Measurements from ENCODE around the gene MED27.

DNA sequence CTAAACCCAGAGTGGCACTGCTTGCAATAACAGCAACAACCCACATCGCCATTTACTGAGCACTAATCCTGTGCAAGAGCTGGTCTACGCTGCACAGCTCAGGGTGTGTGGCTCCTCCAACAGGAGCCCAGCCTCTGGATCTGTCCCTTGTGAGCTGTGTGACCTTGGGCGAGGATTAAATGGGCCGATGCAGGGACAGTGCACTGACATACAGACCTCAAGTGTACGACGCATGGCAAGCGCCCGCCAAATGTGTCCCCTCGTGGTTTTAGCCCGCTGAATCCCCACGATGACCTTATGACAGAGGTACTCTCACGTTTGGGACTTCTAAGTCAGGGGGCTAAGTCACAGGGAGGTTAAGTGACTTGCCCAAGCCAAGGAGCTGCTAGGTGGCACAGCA, 209.5 kb downstream of the MED27 start:
- TF ChIP-seq, protein P1, sequence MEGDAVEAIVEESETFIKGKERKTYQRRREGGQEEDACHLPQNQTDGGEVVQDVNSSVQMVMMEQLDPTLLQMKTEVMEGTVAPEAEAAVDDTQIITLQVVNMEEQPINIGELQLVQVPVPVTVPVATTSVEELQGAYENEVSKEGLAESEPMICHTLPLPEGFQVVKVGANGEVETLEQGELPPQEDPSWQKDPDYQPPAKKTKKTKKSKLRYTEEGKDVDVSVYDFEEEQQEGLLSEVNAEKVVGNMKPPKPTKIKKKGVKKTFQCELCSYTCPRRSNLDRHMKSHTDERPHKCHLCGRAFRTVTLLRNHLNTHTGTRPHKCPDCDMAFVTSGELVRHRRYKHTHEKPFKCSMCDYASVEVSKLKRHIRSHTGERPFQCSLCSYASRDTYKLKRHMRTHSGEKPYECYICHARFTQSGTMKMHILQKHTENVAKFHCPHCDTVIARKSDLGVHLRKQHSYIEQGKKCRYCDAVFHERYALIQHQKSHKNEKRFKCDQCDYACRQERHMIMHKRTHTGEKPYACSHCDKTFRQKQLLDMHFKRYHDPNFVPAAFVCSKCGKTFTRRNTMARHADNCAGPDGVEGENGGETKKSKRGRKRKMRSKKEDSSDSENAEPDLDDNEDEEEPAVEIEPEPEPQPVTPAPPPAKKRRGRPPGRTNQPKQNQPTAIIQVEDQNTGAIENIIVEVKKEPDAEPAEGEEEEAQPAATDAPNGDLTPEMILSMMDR (conservative IDR thresholded peaks at IDR 0.05 in 1 of 2, IDR thresholded peaks at IDR 0.05 in 1 of 2; ENCODE audit: low read depth in 1 of 2, low read length in 2 of 2) = no peak
- no peak for TF ChIP-seq EZH2 (IDR thresholded peaks at IDR 0.05; ENCODE audit: low read length, missing control alignments)
